Stimulated activated CD4-positive, alpha-beta T cell treated with anti-CD3 and anti-CD28 coated beads, TNF-alpha, amount 100 ng/mL, for 1 hour (primary cell): ENCODE data around the gene SGMS1.

ENCODE experiments used
- DNase-seq, 3 donors: peaks; one replicate each; pipeline ENCODE4 v3.0.0-alpha.2; 2020; ENCODE audit warnings: low read depth in 3 of 3, low spot score in 1 of 3

Gene SGMS1

GRCh38 chr10:50636618-50637579 is 13.1 kb upstream of the SGMS1 start:
- DNase-seq, result no peak

DNA sequence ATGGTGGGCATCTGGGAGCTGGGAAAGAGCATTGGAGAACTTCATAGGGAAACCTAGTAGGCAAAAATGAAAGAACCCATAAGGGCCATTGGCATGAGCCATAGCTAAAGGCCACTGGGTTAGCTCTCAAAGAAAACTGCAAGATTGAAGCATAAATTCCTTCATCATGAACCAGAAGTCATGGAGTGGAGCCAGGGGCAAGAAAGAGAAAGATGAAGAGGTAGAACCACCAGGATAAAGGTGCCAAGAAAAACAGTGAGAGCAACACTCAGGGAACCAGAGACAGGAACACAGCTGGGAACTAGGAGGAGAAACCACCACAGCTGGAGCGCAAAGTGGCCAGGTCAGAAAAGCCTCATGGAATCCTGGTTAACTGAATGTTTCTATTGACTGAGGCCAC is 11.5 kb upstream of the SGMS1 start:
- no peak for DNase-seq

DNA sequence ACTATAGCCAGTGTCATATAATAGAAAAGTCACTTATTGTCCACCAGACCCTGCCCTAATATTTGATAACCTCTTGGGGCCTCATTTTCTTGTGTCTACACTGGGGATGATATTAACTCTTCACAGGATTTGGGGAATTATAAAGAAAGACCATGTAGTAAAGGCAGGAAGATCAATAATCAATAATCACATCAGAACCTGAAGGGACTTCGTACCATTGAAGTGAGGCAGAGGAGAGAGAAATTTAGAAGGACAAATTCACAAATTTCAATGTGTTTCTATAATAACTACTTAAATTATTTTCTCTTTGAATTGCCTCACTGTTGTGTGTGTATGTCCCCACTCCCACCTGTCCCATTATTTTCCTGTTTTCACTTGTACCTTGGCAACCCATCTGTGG is 10.7 kb upstream of the SGMS1 start:
- DNase-seq, result no peak

DNA sequence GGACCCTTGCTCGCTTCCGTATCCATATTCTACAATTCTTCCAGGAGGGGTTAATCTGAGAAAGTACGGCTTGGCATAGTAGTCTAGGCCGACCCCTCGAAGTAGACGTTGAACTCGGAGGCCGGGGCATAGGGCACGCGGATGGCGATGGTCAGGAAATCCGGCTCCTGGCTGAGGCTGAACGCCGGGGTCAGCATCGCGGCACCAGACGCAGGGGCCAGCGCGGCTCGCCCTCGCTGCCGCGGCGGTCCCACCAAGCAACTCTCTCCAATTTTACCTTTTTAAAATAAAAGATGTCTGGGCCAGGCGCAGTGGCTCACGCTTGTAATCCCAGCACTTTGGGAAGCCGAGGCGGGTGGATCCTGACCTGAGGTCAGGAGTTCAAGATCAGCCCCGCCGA is 7.3 kb upstream of the SGMS1 start:
- no peak for DNase-seq

DNA sequence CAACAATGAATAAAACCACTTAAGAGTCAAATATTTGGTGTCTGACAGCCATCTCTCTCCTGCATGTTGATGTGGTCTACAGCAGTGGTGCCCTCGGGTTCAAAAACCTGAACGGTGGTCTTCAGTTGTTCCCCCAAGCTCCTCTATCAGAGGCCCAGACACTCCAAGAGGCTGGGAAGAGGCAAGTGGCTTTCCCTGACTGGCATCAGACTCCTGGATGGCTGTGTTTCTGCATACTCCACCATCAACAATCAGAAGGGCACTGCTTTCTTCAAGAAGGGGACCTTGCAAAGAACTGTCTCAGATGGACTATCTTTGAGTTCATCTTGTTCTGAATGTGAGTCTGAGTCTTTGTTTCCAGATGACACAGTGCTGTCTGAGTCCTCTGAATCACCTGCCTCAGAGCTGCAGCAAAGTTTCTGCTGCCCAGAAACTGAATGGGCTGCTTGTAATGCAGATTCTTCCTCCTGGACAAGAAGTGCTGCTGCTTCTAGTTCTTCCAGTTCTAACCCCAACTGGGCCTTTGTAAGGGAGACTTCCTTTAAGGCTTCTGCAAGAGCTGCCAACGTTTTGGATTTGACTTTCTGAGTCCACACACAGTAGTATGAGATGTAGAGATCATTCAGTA is 5.9 kb upstream of the SGMS1 start:
- no peak for DNase-seq

GRCh38 chr10:50627896-50628295 is 4.1 kb upstream of the SGMS1 start:
- no peak for DNase-seq

DNA sequence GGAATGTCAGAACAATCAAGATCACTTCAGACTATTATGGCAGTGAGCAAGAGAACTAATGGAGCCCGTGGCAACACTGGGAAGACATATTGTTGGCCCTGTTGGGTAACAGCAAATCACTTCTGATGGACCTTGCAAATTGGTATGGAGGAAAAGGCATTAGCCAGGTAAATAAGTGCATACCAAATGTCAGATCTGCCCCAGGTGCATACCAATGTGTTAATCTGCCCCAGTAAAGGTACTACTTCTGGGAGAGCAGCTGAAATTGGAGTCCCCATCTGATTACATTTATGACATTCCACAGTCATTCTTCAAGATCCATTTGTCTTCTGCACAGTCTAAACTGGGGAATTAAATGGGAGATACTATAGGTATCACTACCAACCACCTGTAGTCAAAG is 3.7 kb upstream of the SGMS1 start:
- DNase-seq, result no peak

GRCh38 chr10:50625649-50626132 is 1.9 kb upstream of the SGMS1 start:
- DNase-seq, result no peak

- DNase-seq, result peak in 2 of 3 donors; percentile 25 to 41
These were observed 1.2 kb upstream of the SGMS1 start for GRCh38 chr10:50624866-50625501.

GRCh38 chr10:50624413-50624865 is 683 bp upstream of the SGMS1 start:
- peak; percentile 85 to 97 (median 94) for DNase-seq

DNA sequence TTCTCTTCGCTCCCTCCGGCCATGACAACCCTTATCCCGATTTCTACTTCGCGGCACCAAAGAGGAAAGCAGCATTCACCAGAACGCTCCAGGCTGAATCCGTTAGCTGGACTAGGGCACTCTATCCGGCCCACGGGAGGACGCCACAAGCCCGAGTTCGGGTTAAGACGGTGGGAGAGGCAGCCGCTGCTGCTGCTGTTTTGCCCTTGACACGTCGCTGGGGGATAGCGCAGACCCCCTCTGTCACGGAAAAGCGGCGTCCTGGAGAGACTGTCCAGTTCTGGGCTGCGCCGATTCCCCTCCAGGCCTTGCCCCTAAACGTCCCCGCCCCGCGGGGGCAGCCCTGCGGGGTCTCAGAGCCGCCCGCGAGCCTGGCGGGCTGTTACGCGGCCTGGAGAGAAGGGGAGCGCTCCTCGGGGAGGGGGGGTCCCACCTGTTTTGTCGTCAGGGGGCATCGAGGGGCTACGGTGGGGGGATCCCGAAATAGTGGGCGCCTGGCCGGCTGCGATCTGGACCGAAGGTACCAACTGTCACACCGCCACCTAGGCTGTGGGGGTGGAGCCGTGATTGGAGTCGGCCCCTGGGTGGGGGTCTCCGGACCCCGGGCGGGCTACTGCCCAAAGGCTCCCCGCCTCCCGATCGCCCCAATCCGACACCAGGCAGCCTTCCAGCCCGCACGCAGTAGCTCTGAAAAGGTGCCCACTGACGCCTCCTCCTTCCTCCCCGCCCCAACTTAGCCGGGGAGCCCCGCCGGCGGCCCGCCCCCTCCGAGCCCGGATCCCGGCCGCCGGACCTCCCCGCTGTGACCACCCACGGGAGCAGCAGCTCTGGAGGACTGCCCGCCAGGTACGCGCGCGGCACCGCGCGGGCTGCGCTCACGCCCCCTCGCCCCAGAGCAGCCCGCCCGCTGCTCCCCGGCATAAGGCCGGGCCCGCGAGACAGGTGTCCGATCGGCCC is 772 bp downstream of the SGMS1 start:
- DNase-seq, result peak in 2 of 3 donors; percentile 7 to 21

- peak in 2 of 3 donors; percentile 27 to 35 for DNase-seq
These were observed 1.6 kb downstream of the SGMS1 start for GRCh38 chr10:50621968-50622705.

- no peak for DNase-seq
These were observed 2.9 kb downstream of the SGMS1 start for GRCh38 chr10:50620899-50621298.

- DNase-seq, result no peak
These were observed 3.9 kb downstream of the SGMS1 start for GRCh38 chr10:50619882-50620281.

GRCh38 chr10:50619166-50619565 is 4.6 kb downstream of the SGMS1 start:
- DNase-seq, result no peak

- DNase-seq, result no peak
These were observed 5.1 kb downstream of the SGMS1 start for GRCh38 chr10:50618624-50619023.

DNA sequence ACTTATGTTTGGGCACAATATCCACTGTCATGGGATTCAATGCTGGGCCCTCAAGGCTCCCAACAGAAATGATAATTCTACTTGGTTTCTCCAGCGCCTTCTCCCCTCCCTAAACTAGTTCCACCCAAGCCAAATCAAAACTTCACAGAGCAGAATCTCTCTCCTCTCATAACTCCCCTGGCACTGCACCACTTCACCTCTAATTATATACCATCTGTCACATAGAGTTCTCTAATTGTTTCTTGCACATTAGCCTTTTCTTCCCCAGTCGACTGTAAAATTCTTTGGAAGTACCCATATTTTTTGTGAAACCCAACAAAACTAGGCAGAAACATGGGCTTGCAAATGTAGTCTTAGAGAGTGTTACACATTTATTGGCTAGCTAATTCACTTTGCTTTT is 8.1 kb downstream of the SGMS1 start:
- DNase-seq, result no peak

DNA sequence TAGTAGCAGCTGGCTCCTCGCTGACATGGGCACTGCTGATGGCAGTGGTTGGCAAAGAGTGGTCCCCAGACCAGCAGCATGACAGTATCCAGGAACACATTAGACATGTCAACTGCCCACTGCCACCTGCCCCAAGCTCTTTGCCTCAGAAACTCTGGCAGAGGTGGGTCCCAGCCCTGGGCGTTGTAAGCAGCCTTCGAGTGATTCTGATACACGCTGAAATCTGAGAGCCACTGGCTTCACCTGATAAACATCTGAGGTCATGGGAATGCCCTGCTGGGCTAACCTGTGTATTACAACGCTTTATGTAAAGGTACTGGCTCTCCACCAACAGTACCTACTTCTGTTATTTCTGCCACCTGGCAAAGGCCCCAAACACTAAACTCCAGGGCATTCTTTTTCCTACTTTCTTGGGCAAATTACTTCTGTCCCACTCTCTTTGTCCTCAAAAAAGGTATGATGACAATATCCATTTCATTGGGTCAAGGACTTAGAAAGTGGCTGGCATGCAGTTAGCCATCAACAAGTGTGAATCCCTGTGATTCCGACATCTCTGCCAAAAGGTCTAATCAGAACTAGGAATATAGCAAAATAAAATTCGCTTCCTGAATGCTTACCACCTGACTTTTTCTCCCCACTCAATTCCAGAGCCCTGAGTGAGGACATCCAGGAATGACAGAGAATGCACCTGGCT is 9.2 kb downstream of the SGMS1 start:
- DNase-seq, result no peak

DNA sequence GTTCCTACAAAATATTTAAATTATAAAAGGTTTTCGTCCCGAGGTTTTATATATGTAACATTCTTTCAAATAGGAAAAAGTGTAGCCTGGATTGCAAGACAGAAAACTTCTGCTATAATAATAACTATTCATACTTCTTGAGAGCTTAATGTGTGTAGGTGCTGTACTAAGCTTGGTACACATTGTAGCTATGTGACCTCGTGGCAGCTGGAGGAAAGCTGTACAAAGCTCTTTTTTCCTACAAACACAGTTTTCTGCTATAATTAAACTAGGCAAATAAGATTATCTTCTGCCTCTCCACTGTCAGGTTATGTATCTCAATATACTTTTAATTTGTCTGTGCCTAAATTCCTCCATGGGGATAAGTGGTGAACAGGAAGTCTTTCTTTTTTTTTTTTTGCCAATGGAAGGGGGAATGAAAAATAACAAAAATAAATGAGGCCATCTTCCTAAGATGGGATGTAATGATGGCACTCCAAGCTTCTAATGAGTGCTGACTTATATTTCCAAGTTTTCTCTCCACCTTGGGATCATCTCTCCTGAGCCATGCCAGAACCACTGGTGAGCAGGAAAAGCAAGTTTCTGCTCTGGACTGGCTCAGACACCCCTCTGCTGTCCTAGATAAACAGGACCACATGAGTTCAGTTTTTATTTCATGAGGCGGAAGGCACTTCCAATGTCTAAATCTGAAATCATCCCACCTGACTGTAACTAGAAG is 9.9 kb downstream of the SGMS1 start:
- DNase-seq, result no peak
